Neuronal stem cell (in vitro differentiated cells): ENCODE results near the gene VCX2.

Experiments used
- DNase-seq: peaks from one replicate; pipeline ENCODE4 v3.0.0-alpha.2; 2013; ENCODE audit warnings: low spot score
- H2AFZ ChIP-seq: one replicate; pipeline ENCODE4 v1.6.1; 2013; ENCODE audit warnings: mild to moderate bottlenecking, low read length, inconsistent platforms
- H2AK5ac ChIP-seq: 2 replicates; pipeline ENCODE4 v1.6.1; 2013; ENCODE audit warnings: low read depth, mild to moderate bottlenecking, inconsistent platforms, low read length, moderate library complexity, mixed read lengths
- H2BK120ac ChIP-seq: 2 replicates; pipeline ENCODE4 v1.6.1; 2013; ENCODE audit warnings: low read depth, mild to moderate bottlenecking, inconsistent platforms, low read length, moderate library complexity, mixed read lengths
- H2BK12ac ChIP-seq: one replicate; pipeline ENCODE4 v1.6.1; 2013; ENCODE audit warnings: low read length, inconsistent platforms
- H2BK15ac ChIP-seq: 2 replicates; pipeline ENCODE4 v1.6.1; 2013; ENCODE audit warnings: mild to moderate bottlenecking, low read length, inconsistent platforms, mixed read lengths
- H2BK5ac ChIP-seq: one replicate; pipeline ENCODE4 v1.6.1; 2013; ENCODE audit warnings: inconsistent platforms, mild to moderate bottlenecking, low read length, moderate library complexity
- H3K14ac ChIP-seq: one replicate; pipeline ENCODE4 v1.6.1; 2013; ENCODE audit warnings: low read length, inconsistent platforms
- H3K18ac ChIP-seq: 2 replicates; pipeline ENCODE4 v1.6.1; 2013; ENCODE audit warnings: low read length, inconsistent platforms
- H3K23ac ChIP-seq: 2 replicates; pipeline ENCODE4 v1.6.1; 2013; ENCODE audit warnings: low read depth, mild to moderate bottlenecking, mixed read lengths, low read length, inconsistent platforms; ENCODE audit not compliant: poor library complexity
- H3K27ac ChIP-seq: replicated peaks from 3 replicates; pipeline ENCODE4 v1.5.1; 2013; ENCODE audit warnings: low read length, inconsistent platforms
- H3K27me3 ChIP-seq, 3 experiments: 2 replicates each; pipeline ENCODE4 v1.6.1; 2013; ENCODE audit warnings: low read length in 3 of 3, mild to moderate bottlenecking in 2 of 3, inconsistent platforms in 1 of 3, low read depth in 1 of 3, mixed read lengths in 1 of 3, moderate library complexity in 1 of 3; ENCODE audit not compliant: control insufficient read depth in 3 of 3, insufficient read depth in 3 of 3
- H3K36me3 ChIP-seq, 2 donors: replicated peaks in 1 of 2; 2 replicates each; pipeline ENCODE4 v1.6.1; 2013; ENCODE audit warnings: low read length in 2 of 2; ENCODE audit not compliant: control insufficient read depth in 2 of 2, insufficient read depth in 2 of 2
- H3K4ac ChIP-seq: 2 replicates; pipeline ENCODE4 v1.6.1; 2013; ENCODE audit warnings: inconsistent platforms, mild to moderate bottlenecking, low read length, moderate library complexity
- H3K4me1 ChIP-seq, 2 donors: 1 replicate in 1 of 2; 2 replicates in 1 of 2; pipeline ENCODE4 v1.6.1; 2013; ENCODE audit warnings: low read length in 2 of 2, low read depth in 1 of 2; ENCODE audit not compliant: control insufficient read depth in 2 of 2, insufficient read depth in 1 of 2
- H3K4me2 ChIP-seq: one replicate; pipeline ENCODE4 v1.6.1; 2013; ENCODE audit warnings: mild to moderate bottlenecking, low read length, inconsistent platforms; ENCODE audit not compliant: insufficient read depth, poor library complexity, severe bottlenecking
- H3K4me3 ChIP-seq, 2 donors: 2 replicates each; pipeline ENCODE4 v1.5.1; 2013; ENCODE audit warnings: low read length in 2 of 2, mild to moderate bottlenecking in 2 of 2, inconsistent platforms in 1 of 2, moderate library complexity in 1 of 2
- H3K79me1 ChIP-seq: one replicate; pipeline ENCODE4 v1.6.1; 2013; ENCODE audit warnings: low read depth, mild to moderate bottlenecking, inconsistent platforms, low read length, moderate library complexity
- H3K9ac ChIP-seq: one replicate; pipeline ENCODE4 v1.6.1; 2013; ENCODE audit warnings: mild to moderate bottlenecking, low read depth, low read length, inconsistent platforms; ENCODE audit not compliant: poor library complexity
- H3K9me3 ChIP-seq, 2 donors: replicated peaks in 1 of 2; 2 replicates each; pipeline versions ENCODE3 to v1.6.1; 2013; ENCODE audit warnings: low read length in 2 of 2, mild to moderate bottlenecking in 2 of 2, inconsistent platforms in 1 of 2, low read depth in 1 of 2, mixed read lengths in 1 of 2, moderate library complexity in 1 of 2; ENCODE audit not compliant: control insufficient read depth in 2 of 2, insufficient read depth in 1 of 2
- H4K8ac ChIP-seq: one replicate; pipeline ENCODE4 v1.6.1; 2013; ENCODE audit warnings: low read depth, mild to moderate bottlenecking, inconsistent platforms, low read length, moderate library complexity
- H4K91ac ChIP-seq: one replicate; pipeline ENCODE4 v1.6.1; 2013; ENCODE audit warnings: low read length, low read depth, mild to moderate bottlenecking, inconsistent platforms; ENCODE audit not compliant: poor library complexity
- WGBS, 2 donors: extraction: QIAGEN DNeasy Blood & Tissue Kit; methylation state at CpG; one replicate each; pipeline ENCODE4 v1.1.7; 2013; ENCODE audit warnings: missing lambda C conversion rate in 2 of 2, mixed read lengths in 1 of 2; ENCODE audit not compliant: insufficient read length in 2 of 2, insufficient replicate concordance in 1 of 2; ENCODE audit errors: extremely low coverage in 2 of 2; 5-methylcytosine and 5-hydroxymethylcytosine counted together

Gene VCX2

DNA sequence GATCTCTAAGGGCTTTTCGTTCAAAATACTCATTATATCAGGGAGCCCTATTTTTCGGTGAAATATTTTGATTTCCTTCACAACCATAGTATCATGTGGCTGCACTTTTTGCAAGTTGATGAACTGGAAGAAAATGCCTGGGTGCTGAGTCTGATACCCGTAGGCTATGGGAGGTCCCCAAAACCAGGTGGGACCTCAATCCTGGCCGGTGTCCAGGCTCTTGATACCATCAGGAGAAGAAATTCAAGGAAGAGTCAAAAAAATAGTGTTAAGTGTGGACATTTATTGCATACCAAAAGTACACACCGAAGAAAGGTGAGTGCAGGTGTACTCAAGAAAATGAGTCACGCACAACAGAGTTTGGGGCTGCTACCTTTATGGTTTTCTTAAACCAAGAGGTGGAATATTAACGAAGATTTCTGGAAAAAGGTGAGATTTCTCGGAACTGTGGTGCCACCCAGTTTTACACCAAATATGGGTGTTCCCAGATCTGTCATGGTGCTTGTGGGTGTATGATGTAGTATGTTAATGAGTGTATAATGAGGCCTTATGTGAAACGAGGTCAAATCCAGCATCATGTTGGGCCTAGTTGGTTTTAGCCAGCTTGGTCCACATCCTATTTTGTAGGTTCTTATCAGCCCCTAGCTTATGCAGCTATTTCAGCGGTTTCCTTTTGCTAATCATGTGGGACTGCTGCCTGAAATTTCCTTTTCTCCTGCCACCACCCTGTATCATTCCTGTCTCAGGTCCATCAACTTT, 29.9 kb downstream of the VCX2 start:
- no peak overlapping the region for H3K14ac ChIP-seq
- WGBS, 2 donors: no CpG with 5 or more reads among the region's 10 CpGs
- H3K9ac ChIP-seq: no peak overlapping the region
- no peak for DNase-seq
- no peak overlapping the region for H2BK15ac ChIP-seq
- no peaks in the 10 kb centered on the region for H3K27me3 ChIP-seq
- H2BK120ac ChIP-seq: no peak overlapping the region
- H3K4ac ChIP-seq: no peak overlapping the region
- no peak overlapping the region for H3K4me2 ChIP-seq
- no peaks in the 10 kb centered on the region for H3K9me3 ChIP-seq
- H3K27ac ChIP-seq: no peak overlapping the region
- H3K18ac ChIP-seq: no peak overlapping the region
- H3K36me3 ChIP-seq: no peaks in the 10 kb centered on the region
- H2AFZ ChIP-seq: no peak overlapping the region
- H4K91ac ChIP-seq: no peak overlapping the region
- H2BK12ac ChIP-seq: no peak overlapping the region
- no peak overlapping the region for H3K4me3 ChIP-seq
- no peaks in the 10 kb centered on the region for H3K79me1 ChIP-seq
- H2BK5ac ChIP-seq: no peak overlapping the region
- H2AK5ac ChIP-seq: no peak overlapping the region
- H3K4me1 ChIP-seq: peaks cover 0 to 3% of the 10 kb centered on the region in 2 donors
- H3K23ac ChIP-seq: no peak overlapping the region
- H4K8ac ChIP-seq: no peak overlapping the region

GRCh38 chrX:8139716-8140115, 31.4 kb downstream of the VCX2 start:
- Histone ChIP-seq H2BK15ac (no peak overlapping the region), H2BK12ac (no peak overlapping the region), H2AFZ (no peak overlapping the region), H2BK120ac (no peak overlapping the region), H3K14ac (no peak overlapping the region), H2BK5ac (no peak overlapping the region), H3K18ac (no peak overlapping the region), H3K27me3 (no peaks in the 10 kb centered on the region), H3K36me3 (no peaks in the 10 kb centered on the region), H3K79me1 (no peaks in the 10 kb centered on the region), H3K4me2 (no peak overlapping the region), H4K8ac (no peak overlapping the region), H3K4ac (no peak overlapping the region), H3K4me1 (peaks cover 0 to 3% of the 10 kb centered on the region in 2 donors), H3K27ac (no peak overlapping the region), H2AK5ac (no peak overlapping the region), H3K9ac (no peak overlapping the region), H3K4me3 (no peak overlapping the region), H4K91ac (no peak overlapping the region), H3K9me3 (no peaks in the 10 kb centered on the region), H3K23ac (no peak overlapping the region)
- WGBS, 2 donors: no CpG with 5 or more reads among the region's 4 CpGs
- no peak for DNase-seq

DNA sequence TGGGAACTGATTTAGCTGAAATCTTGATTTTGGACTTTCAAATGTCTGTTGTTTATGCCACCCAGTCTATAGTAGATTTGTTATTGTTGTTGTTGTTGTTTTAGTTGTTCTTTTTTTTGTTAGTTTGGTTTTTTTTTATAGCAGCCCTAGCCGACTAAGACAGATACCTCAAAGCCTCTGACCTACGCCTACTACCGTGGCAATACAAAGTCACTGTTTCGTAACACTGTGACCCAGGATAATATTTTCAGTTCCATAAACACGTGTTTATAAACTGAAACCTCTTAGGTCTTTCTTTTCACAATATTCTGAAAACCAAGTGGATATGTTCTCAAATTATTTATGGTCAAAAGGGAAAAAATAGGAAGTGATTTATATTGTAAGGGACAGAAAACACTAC, 32.8 kb downstream of the VCX2 start:
- no peak overlapping the region for H2AFZ ChIP-seq
- no peak overlapping the region for H4K8ac ChIP-seq
- H2AK5ac ChIP-seq: no peak overlapping the region
- no peak overlapping the region for H2BK12ac ChIP-seq
- no peak overlapping the region for H2BK5ac ChIP-seq
- no peak overlapping the region for H3K9ac ChIP-seq
- H4K91ac ChIP-seq: no peak overlapping the region
- H3K4ac ChIP-seq: no peak overlapping the region
- no CpG with 5 or more reads among the region's 5 CpGs for WGBS, 2 donors
- H3K79me1 ChIP-seq: no peaks in the 10 kb centered on the region
- no peak for DNase-seq
- no peak overlapping the region for H3K4me3 ChIP-seq
- H3K4me1 ChIP-seq: peaks cover 0 to 3% of the 10 kb centered on the region in 2 donors
- no peak overlapping the region for H3K23ac ChIP-seq
- H3K27ac ChIP-seq: no peak overlapping the region
- H2BK120ac ChIP-seq: no peak overlapping the region
- H3K18ac ChIP-seq: no peak overlapping the region
- no peak overlapping the region for H3K4me2 ChIP-seq
- H3K9me3 ChIP-seq: no peaks in the 10 kb centered on the region
- no peaks in the 10 kb centered on the region for H3K27me3 ChIP-seq
- no peak overlapping the region for H2BK15ac ChIP-seq
- no peaks in the 10 kb centered on the region for H3K36me3 ChIP-seq
- H3K14ac ChIP-seq: no peak overlapping the region

DNA sequence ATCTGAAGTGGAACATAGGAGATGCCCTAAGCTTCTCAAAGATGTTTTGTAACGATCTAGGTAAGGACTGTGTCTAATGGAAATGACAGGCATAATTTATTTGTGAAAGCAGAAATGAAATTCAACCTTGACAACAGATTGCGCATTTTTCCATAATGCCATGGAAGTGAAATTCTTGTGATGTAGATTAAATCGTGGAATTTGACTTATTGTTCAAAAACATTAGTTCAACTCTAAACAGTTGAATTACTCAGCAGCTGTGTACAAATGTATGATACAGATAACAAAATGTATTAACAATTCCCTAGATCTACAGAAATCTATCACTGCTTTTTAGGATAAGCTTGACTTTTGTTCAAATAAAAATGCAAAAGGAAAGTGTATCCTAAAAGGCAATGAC, 44.4 kb downstream of the VCX2 start:
- Histone ChIP-seq H2BK5ac (no peak overlapping the region), H4K8ac (no peak overlapping the region), H3K79me1 (no peaks in the 10 kb centered on the region), H3K18ac (no peak overlapping the region), H3K9me3 (no peaks in the 10 kb centered on the region), H3K4me3 (no peak overlapping the region), H3K27ac (no peak overlapping the region), H3K4ac (no peak overlapping the region), H2BK120ac (no peak overlapping the region), H2BK15ac (no peak overlapping the region), H3K23ac (no peak overlapping the region), H3K4me2 (no peak overlapping the region), H4K91ac (no peak overlapping the region), H3K9ac (no peak overlapping the region), H3K36me3 (no peaks in the 10 kb centered on the region), H2BK12ac (no peak overlapping the region), H2AFZ (no peak overlapping the region), H3K4me1 (no peaks in the 10 kb centered on the region), H2AK5ac (no peak overlapping the region), H3K14ac (no peak overlapping the region), H3K27me3 (no peaks in the 10 kb centered on the region)
- no CpG with 5 or more reads among the region's 3 CpGs for WGBS, 2 donors
- DNase-seq: no peak
